NCI-H1436 treated with DMSO at 0.1 percent for 48 hours (cell line): ENCODE results near the gene CAMK2B.

Experiments used
- DNase-seq: peaks from one replicate; lab custom pipeline; 2025; lab: John Stamatoyannopoulos, UW

CAMK2B gene

DNA sequence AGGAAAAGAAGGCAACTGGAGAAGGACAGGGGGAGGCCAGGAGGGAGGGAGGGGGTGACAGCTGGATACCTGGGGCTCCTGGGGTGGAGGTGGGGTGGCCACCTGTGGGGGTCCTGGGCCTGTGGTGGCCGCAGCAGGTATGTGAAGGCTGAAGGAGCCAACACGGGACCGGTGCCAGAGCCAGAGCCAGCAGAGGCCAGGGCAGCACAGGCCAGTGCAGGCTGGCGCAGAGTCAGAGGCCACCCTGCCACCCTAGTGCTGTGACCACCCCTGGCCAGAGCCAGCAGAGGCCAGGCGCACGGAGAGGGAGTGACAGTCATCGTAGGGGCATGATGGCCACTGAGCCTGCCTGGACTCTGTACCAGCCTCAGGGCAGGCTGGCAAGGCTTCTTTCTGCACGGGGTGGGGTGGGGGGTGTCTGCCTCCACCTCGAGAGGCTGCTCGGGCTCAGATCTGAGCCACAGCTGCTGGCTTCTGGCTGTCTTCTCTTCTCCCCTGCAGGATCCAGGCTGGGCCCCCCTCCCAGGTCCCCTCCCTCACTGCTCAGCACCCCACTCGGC is 95.8 kb downstream of the CAMK2B start:
- no peak for DNase-seq

DNA sequence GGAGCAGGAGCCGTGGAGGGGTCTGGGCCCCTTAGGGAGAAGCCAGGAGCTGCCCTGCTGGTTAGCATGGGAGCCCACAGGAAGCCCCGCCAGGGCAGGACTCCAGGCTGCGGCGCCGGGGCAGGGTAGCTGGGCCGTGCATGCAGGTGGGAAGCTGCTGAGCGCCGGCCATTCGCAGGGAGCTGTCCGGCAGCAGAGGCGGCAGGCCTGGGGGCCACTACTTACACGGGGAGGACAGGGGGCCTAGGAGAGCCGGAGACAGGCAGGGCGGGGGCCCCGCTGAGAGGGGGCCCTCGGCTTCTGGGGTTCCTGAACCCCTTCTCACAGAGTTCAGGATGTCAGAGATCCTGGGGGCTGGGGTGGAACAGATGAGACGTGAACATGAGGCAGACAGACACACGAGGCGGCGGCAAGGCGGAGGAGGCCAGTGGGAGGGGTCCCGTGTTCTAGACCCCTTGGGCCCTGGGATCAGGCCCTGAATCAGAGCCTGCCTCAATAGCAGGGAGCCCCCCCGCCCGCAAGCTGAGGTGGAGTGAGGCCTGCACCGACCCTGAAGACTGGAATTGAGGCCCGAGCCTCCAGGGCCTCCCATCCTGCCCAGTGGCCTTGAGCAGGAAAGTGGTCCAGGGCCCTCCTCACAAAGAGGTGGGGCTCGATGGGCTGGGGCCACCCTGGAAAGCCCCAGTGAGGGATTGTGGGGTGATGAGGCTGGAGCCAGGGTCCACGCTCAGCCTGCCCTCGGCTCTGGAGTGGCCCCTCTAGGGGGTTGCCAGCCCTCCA is 96.6 kb downstream of the CAMK2B start:
- no peak for DNase-seq

DNA sequence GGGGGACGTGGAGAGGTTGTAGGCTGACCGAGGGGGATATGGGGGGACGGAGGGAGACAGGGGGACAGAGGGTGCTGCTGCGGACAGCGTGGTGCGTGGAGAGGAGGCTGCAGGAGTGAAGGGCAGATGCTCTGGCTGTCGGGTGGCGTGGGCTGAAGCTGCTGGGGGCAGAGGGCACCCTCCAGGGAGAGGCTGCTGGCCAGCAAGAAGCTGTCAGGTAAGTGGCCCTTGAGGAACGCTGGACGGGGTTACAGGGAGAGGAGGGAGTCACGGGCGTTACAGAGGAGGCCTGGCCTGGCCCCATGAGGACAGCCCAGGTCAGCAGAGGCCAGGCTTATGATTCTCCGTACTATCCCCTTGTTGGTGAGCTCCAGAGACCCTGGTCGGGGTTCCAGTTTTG is 97.5 kb downstream of the CAMK2B start:
- DNase-seq: no peak

DNA sequence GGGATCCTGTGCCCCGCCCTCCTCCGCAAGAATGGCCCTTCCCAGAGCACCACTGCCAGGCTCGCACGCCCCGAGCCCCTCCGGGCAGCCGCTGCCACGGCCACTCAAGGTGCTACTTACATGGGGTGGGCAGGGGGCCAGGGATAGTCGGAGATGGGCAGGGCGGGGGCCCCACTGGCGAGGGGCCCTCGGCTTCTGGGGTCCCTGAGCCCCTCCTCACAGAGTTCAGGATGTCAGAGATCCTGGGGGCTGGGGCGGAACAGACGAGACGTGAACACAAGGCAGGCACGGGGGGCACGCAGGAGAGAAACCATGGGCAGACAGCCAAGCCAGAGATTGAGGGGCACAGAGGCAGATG is 99.0 kb downstream of the CAMK2B start:
- DNase-seq: no peak

GRCh38 chr7:44225566-44226395 is 99.6 kb downstream of the CAMK2B start:
- no peak for DNase-seq

GRCh38 chr7:44224974-44225565 is 100.3 kb downstream of the CAMK2B start:
- no peak for DNase-seq

DNA sequence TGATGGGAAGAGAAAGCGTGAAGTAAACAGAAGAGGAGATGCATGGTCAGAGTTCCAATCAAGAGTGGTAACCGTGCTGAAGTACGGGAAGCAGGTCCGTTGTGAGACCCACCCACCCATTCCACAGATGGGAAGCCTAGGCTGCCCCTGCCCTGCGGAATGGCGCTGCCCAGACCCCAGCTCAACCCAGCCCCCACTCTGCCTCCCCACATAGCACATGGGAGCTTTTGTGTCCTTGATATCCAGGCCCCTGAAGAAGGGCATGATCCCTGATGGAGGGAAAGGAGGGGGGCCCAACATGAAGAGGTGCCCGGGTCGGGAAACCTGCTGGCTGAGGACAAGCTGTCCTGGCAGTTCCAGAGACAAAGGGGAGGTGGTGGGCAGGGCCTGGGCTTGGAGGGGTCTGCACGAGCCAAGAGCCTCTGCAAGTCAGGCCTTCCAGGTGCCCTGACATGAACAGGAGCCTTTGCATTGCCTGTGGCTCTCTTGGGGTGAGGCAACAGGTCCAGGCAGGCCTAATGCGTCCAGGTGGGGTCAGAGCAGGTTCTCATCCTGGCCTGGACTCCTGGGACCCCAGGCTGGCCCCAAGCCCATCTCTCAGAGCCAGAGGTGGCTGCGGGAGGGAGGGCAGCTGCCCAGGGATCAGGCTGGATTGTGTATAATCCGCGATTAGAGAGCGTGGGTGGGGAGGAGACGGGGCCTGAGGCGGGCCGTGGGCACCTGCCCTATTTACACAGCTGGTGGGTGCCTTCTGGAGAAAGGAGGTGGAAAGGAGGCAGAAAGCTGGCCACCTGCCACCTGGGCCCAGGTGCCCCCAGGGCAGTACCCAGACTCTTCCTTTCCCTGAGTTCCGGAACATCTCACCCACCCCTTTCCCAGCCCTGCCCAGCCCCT is 101.1 kb downstream of the CAMK2B start:
- no peak for DNase-seq

GRCh38 chr7:44223362-44224079 is 101.9 kb downstream of the CAMK2B start:
- DNase-seq: no peak

DNA sequence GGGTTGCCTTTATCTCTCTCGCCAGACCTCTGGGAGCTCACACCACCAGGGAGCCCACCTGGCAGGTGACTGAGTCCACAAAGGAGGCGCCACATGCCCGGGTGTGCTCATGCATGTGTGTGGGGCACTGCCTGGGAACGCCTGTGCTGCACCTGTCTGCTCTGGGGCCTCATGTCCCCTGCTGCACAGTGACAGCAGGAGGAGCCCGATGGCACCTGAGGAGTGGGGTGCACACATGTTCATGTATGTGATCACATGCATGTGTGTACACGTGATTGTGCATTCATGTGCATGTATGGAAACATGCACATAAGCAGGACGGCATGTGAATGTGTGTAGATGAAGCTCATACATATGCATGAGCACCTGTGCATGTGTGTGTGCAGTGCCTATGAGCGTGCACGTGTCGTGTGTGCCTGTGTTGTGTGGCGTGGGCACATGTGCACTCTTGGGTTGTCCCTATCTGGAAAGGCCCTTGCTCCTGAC is 102.6 kb downstream of the CAMK2B start:
- no peak for DNase-seq

DNA sequence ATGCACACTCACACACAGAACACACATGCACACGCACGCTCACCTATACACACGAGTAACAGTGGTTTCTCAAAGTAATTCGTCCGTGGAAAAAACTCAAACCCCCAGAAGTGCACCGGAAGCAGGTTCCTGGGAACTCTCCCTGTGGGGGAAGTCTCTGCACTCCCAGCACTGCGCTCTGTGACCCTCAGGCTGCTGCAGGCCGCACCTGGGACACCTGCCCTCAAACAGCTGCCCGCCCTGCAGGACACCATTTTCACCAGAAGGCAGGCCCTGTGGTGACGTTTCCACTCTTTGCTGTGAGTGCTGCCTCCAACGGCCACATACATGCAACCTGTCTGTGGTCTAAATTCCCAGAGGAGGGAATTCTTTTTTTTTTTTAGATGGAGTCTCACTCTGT is 103.3 kb downstream of the CAMK2B start:
- DNase-seq: no peak

- DNase-seq: no peak
These were observed 104.1 kb downstream of the CAMK2B start for GRCh38 chr7:44221231-44221791.

DNA sequence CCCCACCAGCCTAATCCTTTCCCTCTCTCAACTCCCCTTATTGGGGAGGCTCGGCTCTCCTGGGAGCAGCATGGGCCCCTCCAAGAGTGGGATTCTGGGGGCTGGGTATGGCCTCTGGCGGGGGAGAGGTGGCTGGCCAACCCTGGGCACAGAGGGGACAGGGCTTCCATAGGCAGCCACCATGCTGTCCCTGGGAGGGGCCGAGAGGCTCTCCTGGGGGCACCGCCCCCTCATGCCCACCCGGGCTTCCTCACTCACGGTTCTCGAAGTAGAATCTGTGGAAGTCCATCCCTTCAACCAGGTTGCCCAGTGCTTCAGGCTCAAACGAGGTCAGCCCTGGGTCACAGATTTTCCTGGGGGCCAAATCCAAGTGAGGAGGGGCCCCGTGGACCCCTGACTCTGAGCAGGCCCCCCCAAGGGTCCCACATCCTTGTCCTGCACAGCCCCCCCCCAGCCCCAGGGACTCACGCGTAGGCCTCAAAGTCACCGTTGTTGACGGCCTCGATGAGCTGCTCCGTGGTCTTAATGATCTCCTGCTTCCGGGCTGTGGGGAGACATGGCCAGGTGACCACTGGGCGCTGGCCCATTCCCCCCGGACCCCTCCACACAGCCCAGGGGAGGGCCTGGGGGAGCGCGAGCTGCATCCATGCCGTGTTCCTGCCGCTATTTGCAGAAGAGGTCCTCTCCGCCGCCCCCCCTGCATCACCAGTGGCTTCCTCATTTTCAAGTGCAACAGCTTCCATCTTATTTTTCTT is 104.9 kb downstream of the CAMK2B start:
- DNase-seq: no peak

- DNase-seq: no peak
These were observed 105.4 kb downstream of the CAMK2B start for GRCh38 chr7:44220046-44220357.

DNA sequence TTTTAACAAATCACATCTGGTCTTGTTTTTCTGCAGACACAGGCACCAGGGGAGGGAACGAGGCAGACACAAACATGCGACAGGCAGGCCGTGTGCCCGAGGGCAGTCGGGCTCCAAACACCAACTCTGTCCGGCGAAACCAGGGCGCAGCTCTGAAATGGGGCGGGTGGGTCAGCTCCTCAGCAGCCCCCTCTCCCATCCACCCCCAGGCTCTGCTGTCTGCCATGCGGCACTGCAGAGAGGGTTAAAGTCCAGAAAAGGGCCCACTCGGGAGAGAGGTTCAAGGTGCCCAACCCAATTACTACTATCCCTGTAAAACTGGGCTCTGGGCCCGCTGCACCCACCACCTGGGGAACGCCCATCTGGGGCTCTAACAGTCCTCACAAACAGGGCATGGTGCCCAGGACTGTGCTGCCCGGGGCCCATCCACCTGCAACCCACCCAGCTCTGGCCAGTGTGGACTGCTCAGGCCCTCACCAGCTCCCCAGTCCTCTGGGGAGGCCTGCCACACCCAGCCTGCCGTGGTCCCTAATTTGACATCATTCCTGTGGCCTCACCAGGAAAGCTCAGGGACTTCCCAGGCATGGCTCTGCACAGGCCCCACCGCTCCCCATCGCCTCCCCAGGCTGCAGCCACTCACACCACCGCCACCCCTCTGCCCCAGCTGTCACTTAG is 105.9 kb downstream of the CAMK2B start:
- DNase-seq: no peak

DNA sequence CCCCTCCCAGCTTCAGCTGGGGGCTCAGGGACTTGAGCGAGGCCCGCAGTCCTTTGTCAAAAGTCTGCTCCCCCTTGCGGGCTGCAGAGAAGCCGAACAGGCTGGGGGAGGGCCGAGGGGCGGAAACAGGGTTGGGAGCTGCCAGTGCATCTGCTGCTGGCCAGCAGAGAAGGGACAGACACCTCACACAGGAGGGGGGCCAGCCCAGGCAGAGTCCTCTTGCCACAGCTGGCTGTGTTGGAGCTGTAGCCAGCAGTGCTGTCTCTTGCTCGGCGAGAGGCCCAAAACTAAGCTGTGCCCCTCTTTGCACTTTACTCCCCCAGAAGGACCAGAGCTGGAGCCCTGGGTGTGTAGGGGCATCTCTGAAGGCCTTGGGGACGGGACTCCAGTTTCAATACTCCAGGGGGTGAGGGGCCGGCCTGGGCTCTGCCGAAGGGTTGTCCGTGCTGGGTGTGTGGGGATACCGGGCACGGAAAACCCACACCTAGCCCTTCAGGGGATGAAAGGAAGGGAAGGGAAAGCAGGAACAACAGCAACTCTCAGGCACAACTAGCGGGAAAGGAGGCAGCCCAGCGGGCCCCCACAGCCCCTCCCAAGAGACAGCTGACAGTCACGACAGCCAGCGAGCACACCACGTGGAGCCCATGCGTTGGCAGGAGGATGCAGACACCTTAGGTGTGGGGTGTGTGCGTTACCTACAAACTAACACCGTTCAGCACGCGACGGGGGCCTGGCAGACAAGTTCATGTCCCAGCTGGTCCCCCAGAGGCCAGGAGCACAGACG is 106.8 kb downstream of the CAMK2B start:
- DNase-seq: no peak

GRCh38 chr7:44217852-44218402 is 107.5 kb downstream of the CAMK2B start:
- DNase-seq: no peak

- no peak for DNase-seq
These were observed 108.1 kb downstream of the CAMK2B start for GRCh38 chr7:44217223-44217714.
